ENCODE data around the gene RNF11. TPM values are rescaled to one million over a fixed set of nuclear protein-coding genes. Genes with fewer than 3 reads are reported as not detected.
"Not testable (repeated sequence)": the region's sequence is repeated elsewhere in the genome, so short reads cannot be mapped to it uniquely, and the experiment has no call there.

RNF11 gene
- total and polyA plus RNA-seq, 7 donors, result 64.3 to 137 (median 107) TPM

DNA sequence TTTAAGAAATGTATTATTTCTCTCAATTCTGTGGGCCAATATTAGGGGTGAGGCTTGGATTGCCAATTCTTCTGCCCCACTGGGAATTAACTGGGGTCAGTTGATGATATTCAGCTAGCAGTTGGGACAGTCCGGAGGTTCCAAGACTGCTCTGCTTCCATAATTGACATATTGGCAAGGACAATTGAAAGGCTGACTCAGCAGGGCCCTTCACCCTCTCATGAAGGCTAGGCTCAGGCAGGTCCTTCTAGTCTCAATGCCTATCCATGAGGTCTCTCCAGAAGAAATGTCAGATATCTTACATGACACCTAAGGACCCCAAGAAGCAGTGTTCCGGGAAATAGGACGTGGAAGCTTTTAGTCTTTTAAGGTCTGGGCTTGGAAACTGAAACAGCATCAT is 13.3 kb upstream of the RNF11 start:
- DNase-seq (no peak), ATAC-seq (no peak)
- intact Hi-C loops (cut with DNase I), result no loop called here
- TF ChIP-seq, protein P1, sequence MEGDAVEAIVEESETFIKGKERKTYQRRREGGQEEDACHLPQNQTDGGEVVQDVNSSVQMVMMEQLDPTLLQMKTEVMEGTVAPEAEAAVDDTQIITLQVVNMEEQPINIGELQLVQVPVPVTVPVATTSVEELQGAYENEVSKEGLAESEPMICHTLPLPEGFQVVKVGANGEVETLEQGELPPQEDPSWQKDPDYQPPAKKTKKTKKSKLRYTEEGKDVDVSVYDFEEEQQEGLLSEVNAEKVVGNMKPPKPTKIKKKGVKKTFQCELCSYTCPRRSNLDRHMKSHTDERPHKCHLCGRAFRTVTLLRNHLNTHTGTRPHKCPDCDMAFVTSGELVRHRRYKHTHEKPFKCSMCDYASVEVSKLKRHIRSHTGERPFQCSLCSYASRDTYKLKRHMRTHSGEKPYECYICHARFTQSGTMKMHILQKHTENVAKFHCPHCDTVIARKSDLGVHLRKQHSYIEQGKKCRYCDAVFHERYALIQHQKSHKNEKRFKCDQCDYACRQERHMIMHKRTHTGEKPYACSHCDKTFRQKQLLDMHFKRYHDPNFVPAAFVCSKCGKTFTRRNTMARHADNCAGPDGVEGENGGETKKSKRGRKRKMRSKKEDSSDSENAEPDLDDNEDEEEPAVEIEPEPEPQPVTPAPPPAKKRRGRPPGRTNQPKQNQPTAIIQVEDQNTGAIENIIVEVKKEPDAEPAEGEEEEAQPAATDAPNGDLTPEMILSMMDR (IDR thresholded peaks at IDR 0.05), result no peak
- Histone ChIP-seq H3K27me3 (ENCODE audit: insufficient read depth in 3 of 3, low read length in 2 of 3) (no peaks in the 10 kb centered on the region), H3K9me3 (no peaks in the 10 kb centered on the region), H3K27ac (no peak overlapping the region), H3K4me1 (no peaks in the 10 kb centered on the region), H3K4me3 (no peak overlapping the region), H3K36me3 (ENCODE audit: insufficient read depth in 1 of 2, low read depth in 1 of 2) (no peaks in the 10 kb centered on the region)
- 81 to 88% (median 87%) methylated on average over 3 of the region's 3 CpGs for WGBS, 3 donors

DNA sequence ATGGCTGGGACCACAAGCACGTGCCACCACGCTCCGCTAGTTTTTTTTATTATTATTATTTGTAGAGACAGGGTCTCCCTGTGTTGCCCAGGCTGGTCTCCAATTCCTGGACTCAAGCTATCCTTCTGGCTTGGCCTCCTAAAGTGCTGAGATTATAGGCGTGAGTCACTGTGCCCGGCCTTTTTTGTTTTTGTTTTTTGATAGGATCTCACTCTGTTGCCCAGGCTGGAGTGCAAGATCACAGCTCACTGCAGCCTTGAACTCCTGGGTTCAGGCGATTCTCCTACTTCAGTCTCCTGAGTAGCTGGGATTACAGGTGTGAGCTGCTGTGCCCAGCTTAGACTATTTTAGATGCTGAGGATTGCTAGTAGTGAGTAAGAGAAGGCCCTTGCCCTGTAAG is 11.8 kb upstream of the RNF11 start:
- WGBS, 3 donors, result 92 to 95% (median 94%) methylated on average over 6 of the region's 6 CpGs
- Histone ChIP-seq H3K9me3 (no peaks in the 10 kb centered on the region), H3K27me3 (ENCODE audit: insufficient read depth in 3 of 3, low read length in 2 of 3) (no peaks in the 10 kb centered on the region), H3K4me1 (no peaks in the 10 kb centered on the region), H3K27ac (no peak overlapping the region), H3K4me3 (no peak overlapping the region), H3K36me3 (ENCODE audit: insufficient read depth in 1 of 2, low read depth in 1 of 2) (no peaks in the 10 kb centered on the region)
- ATAC-seq (no peak), DNase-seq (no peak)
- TF ChIP-seq, protein P1 (IDR thresholded peaks at IDR 0.05), result no peak
- intact Hi-C loops (cut with DNase I), result no loop called here

DNA sequence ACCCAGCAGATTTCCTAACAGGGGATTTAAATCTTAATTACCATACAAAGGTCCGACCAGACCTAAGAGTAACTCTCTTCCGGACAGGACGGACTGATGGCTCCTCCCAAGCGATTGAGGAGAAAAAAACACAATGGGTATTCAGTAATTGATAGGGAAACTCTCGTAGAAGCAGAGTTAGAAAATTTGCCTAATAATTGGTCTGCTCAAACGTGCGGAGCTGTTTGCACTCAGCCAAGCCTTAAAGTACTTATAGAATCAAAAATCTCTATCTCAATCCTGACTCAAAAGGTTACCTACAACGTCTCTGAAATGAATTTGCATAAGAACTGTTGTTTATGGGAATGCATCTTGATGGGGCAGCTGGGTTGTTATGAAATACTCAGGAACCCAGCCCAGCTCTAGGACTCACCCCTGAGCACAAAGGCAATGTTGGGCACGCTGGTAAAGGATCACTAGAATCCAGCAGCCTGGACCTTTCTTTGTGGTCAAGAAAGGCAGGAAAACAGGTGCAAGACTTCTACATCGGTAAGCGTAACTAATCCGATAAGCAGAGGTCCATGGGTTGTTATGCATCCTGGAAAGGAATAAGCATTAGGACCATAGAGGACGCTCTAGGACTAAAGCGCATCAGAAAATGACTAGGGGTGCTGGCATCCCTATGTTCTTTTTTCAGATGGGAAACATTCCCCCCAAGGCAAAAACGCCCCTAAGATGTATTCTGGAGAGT is 8.7 kb upstream of the RNF11 start:
- H3K27ac ChIP-seq; ATAC-seq; DNase-seq; intact Hi-C loops (cut with DNase I); H3K36me3 ChIP-seq (ENCODE audit: insufficient read depth in 1 of 2, low read depth in 1 of 2); H3K27me3 ChIP-seq (ENCODE audit: insufficient read depth in 3 of 3, low read length in 2 of 3); H3K4me3 ChIP-seq; H3K9me3 ChIP-seq; H3K4me1 ChIP-seq: not testable (repeated sequence)
- WGBS, 3 donors, result 75 to 79% (median 78%) methylated on average over 15 of the region's 15 CpGs

DNA sequence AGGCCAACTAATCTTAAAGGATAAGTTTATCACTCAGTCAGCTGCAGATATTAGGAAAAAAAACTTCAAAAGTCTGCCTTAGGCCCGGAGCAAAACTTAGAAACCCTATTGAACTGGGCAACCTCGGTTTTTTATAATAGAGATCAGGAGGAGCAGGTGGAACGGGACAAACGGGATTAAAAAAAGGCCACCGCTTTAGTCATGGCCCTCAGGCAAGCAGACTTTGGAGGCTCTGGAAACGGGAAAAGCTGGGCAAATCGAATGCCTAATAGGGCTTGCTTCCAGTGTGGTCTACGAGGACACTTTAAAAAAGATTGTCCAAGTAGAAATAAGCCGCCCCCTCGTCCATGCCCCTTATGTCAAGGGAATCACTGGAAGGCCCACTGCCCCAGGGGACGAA is 7.6 kb upstream of the RNF11 start:
- ATAC-seq, result not testable (repeated sequence)
- WGBS, 3 donors, result 60 to 77% (median 67%) methylated on average over 8 to 10 of the region's 11 CpGs

DNA sequence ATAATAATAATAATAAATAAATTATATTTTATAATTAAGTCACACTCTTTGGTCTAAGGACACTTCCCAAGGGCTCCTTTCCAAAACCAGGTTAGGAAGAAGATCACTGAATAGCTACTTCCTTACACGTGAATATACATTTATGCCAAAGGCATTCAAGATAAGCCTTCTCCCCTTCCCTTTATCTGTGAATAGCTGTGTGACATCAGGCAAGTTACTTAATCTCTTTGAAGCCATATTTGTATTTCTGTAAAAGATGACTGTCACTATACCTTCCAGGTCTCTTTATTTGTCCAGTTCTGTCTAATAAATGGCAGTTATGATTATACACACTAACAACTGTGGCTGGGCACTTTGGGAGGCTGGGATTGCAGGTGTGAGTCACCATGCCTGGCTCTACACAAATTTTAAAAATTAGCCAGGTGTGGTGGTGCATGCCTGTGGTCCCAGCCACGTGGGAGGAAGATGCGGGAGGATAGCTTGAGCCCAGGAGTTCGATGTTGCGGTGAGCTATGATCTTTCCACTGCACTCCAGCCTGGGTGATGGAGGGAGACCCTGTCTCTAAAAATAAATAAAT is 5.5 kb upstream of the RNF11 start:
- TF ChIP-seq, protein P1 (IDR thresholded peaks at IDR 0.05), result no peak
- Histone ChIP-seq H3K36me3 (ENCODE audit: insufficient read depth in 1 of 2, low read depth in 1 of 2) (no peaks in the 10 kb centered on the region), H3K4me1 (peaks cover 11% of the 10 kb centered on the region), H3K9me3 (no peaks in the 10 kb centered on the region), H3K27me3 (ENCODE audit: insufficient read depth in 3 of 3, low read length in 2 of 3) (no peaks in the 10 kb centered on the region), H3K27ac (no peak overlapping the region), H3K4me3 (no peak overlapping the region)
- intact Hi-C loops (cut with DNase I), result no loop called here
- no peak for DNase-seq
- 91 to 94% (median 93%) methylated on average over 5 of the region's 5 CpGs for WGBS, 3 donors
- no peak for ATAC-seq

More for the DNA sequence above, 7.6 kb upstream of the RNF11 start:
- H3K9me3 ChIP-seq; intact Hi-C loops (cut with DNase I); H3K27ac ChIP-seq; H3K4me1 ChIP-seq; H3K4me3 ChIP-seq; H3K36me3 ChIP-seq (ENCODE audit: insufficient read depth in 1 of 2, low read depth in 1 of 2); DNase-seq; H3K27me3 ChIP-seq (ENCODE audit: insufficient read depth in 3 of 3, low read length in 2 of 3): not testable (repeated sequence)
